Kidney tubule cell (primary cell): Measurements from ENCODE around the gene MGRN1.

ENCODE experiments used
- DNase-seq: peaks from one replicate; pipeline ENCODE4 v3.0.0-alpha.2; 2018; ENCODE audit warnings: low spot score

Gene MGRN1

DNA sequence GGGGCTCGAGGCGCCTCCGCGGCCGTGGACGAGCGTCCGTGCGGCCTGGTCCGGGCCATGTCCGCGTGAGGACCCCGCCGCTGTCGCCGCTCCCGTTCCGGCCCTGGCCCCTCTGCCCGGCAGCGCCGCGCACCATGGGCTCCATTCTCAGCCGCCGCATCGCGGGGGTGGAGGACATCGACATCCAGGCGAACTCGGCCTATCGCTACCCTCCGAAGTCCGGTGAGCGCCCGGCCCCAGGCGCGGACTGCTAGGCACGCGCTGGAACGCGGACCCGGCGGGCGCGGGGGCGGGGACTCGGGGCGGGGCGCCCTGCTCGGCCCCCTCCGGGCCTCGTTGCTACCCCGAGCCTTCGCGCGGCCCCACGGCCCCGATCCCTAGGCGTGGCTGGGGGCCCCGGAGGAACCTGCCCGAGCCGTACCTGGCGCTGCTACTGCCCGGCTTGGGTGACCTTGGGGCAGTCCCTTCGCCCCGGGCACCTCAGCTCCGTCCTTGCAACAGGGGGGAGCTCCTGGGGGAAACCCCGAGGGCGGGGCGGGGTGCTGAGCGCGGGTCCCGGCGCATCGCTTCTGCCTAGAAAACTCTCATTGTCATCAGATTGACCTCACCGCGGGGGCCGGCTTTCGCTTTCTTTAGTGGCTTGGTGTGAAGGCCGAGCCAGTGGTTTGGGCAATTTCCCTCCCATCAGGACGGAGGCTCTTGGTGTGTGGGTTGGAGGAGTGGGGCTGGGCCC is 367 bp downstream of the MGRN1 start:
- peak; percentile 70 for DNase-seq

DNA sequence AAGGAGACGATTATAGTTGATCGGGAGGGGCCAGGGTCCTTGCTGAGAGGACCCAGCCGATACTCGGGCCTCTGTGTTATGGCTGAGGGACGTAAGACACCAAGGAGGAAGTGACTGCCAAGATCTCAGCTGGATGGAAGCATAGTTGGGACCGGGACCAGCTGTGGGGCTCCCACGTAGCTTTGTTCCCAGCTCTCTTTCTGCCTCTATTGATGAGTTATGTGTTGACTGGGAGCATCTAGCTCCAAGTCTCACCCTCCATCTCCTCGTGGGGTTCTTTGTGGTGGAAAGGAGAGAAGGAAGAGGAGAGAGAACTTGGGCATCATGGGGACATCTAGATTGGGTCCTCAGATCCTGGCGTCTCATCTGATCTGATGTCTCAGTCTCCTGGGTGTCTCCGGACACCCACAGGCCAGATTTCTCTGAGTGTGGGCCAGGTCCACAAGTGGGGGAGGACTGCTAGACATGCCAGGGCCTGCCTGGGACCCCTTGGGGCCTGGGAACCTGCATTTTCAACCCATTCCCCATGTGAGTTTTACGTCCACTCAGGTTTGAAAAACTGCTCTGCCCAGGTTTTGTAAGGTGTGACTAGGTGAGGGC is 1.0 kb downstream of the MGRN1 start:
- no peak for DNase-seq

GRCh38 chr16:4626396-4626795 is 1.8 kb downstream of the MGRN1 start:
- peak; percentile 12 for DNase-seq

DNA sequence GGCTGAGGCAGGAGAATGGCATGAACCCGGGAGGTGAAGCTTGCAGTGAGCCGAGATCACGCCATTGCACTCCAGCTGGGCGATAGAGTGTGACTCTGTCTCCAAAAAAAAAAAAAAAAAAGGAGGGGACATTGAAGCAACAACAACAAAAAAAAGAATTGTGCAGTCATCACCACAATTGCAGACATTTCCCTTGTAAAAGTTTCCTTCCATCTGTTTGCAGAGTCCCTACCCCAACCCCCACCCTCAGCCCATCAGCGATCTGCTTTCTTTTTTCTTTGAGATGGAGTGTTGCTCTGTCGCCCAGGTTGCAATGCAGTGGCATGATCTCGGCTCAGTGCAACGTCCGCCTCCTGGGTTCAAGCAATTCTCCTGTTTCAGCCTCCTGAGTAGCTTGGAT is 3.7 kb downstream of the MGRN1 start:
- DNase-seq, result no peak

DNA sequence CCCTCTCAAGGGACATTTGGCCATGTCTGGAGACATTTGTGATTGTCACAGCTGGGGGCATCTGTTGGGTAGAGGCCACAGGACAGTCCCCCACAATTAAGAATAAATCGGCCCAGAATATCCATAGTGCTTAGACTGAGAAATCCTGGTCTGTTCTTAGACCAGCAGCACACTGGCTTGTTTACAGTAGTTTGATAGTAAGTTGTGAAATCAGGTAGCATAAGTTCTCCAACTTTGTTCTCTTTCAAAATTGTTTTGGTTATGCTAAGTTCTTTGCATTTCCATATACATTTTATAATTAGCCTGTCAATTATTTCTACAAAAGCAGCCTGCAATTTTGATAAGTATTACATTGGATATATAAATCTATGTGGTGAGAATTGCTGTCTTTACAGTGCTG is 6.8 kb downstream of the MGRN1 start:
- no peak for DNase-seq

GRCh38 chr16:4633910-4634635 is 9.4 kb downstream of the MGRN1 start:
- no peak for DNase-seq

DNA sequence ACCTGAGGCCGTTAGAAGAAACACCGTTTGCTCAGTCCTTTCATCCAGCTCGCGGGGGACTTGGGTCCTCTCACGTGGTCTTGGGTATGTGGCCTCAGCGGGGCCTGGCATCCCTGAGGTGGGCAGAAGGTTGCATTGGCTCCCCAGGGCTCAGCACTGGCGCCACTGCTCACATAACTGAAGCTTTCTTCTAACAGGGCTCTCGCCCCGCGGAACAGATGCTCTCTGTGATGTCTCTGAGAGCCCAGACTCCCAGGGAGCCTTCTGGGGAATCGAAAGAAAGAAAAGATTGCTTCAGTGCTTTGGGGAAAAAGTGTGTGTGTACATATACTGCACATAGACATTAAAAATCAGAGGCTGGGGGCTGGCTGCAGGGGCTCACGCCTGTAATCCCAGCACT is 10.1 kb downstream of the MGRN1 start:
- no peak for DNase-seq

GRCh38 chr16:4636196-4636595 is 11.6 kb downstream of the MGRN1 start:
- no peak for DNase-seq

GRCh38 chr16:4637501-4638166 is 13.0 kb downstream of the MGRN1 start:
- no peak for DNase-seq

DNA sequence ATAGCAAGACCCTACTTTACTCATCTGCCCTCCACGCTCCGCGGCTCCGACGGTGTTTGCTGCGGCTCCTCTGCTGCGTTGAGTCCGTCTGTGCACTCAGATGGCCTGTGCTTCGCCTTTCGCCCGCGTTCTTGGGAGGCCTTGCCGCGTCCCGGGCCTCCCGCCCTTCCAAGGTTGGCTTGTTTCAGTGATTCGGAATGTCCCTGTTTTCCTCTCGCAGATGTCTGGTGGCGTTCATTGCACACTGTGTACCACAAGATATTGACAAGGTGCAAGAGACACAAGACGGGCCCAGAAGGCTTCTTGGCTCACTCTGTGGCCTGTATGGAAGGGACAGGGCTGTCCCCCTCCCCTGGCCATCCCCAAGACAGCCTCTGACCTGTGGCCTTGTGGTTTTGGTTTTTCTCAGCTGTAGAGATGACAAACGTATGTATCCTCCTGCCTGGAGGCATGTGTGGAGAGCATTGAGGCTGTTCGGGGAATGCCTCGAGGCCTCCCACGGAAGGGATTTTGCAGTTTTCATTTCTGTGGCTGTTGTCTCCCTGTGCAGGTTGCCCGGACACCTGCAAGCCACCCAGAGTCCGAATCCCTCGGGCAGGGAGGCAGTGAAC is 15.4 kb downstream of the MGRN1 start:
- DNase-seq, result no peak

DNA sequence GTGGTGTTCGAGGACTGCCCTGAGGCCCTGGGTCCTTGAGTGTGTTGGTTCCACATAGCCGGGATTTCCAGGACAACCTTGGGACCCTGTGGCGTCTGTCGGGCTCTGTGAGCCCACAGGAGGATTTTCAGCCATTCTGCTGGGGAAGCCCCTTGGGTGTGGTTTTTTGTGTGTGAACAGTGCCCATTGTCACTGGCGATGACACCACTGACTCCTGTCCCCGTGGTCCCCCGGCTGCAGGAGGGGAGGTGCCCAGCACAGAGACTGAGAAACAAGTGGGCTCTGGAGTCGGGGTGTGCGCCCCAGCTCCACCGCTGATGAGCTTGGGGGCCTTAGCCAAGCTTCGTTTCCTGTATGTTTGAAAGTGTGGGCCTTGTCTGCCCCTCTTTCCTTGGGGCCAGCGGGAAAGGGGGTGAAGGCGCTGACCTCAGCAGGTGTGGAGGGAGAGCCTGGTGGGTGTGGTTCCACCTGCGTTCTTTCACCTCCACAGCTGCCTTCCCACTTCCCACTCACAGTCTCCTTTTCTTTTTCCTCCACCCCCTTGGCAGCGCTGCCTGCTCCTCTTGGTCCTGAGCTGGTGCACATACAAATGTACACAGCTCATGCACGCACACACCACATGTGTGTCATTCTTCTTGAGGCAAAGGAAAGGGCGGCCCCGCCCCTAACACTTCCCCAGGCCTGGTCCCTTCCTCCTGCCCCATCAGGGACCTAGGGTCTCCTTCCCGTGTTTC is 16.1 kb downstream of the MGRN1 start:
- no peak for DNase-seq

- DNase-seq, result no peak
These were observed 16.7 kb downstream of the MGRN1 start for GRCh38 chr16:4641306-4641687.

- DNase-seq, result no peak
These were observed 17.3 kb downstream of the MGRN1 start for GRCh38 chr16:4641895-4642294.

DNA sequence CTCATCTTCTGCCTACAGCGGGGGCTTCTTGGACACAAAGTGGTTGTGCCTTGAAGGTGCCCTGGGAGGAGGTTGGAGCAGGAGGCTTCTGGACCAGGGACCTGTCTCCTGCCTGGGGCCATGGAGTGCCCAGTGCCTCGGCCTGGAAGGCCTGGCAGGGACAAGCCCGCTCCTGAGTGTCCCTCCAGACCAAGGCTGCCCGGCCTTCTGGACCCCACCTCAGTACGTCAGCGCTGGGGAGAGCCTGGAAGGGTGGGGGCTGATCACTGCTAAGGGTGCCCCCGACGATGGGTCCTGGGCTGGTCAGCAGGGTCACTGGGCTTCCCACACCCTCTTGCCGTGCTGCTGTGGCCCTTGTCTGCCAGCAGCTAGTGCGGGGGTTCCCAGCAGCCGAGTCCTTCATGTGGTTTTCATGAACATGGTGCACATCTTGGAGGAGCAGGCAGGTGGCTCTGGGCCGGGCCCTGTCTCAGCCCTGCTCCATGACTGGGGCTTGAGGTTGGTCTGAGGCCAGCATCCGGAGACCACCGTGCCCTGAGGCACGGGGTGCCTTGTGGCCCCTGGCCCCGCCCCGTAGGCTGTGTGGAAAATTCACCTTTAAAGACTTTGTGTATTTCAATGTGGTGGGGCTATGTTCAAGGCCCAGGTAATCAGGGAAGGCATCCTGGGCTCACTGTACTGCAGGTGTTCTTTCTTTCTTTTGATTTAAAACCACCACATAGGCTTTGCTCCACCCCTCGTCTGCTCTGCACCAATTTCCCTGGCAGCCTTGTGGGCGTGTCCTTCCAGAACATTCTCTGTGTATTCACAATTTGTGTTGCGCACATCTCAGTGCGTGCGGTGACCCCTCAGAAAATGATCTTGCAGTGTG is 22.4 kb downstream of the MGRN1 start:
- DNase-seq, result no peak

DNA sequence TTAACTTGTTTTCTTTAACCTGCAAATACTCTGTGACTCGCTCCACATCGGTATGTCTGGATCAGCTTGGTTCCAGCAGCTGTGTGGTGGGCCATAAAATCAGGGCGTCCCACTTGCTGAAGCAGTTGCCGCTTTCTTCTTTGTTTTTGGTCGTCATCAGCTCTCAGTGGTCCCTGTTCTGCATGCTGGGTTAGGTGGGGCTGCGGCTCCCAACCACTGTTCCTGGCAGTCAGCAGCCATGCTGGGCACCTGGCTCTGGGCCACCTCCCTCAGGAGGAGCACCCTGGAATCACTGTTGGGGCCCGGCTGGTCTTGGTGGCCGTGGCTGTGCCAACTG is 23.0 kb downstream of the MGRN1 start:
- DNase-seq, result no peak

GRCh38 chr16:4648917-4649316 is 24.3 kb downstream of the MGRN1 start:
- no peak for DNase-seq

- DNase-seq, result no peak
These were observed 25.3 kb downstream of the MGRN1 start for GRCh38 chr16:4649744-4650442.

- DNase-seq, result peak; percentile 73
These were observed 25.9 kb downstream of the MGRN1 start for GRCh38 chr16:4650443-4651074.

DNA sequence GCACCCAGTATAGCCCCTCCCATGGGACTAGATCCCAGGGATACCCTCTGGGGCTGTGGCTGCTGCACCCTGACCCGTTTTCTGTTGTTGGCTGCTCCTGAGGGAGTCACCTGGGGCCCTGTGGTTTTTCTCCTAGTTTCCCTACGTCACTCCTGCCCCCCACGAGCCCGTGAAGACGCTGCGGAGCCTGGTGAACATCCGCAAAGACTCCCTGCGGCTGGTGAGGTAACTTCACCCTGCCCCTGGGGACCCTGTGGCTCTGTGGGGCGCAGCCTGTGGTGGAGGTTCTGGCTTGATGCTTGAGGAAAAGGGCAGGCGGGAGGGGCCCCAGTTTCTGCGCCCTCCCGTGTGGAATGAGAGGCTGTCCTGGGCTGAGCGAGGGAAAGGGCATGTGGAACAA is 27.2 kb downstream of the MGRN1 start:
- DNase-seq, result no peak

GRCh38 chr16:4652561-4652960 is 27.9 kb downstream of the MGRN1 start:
- no peak for DNase-seq
